Hematopoietic multipotent progenitor cell treated with erythropoietin and hydrocortisone succinate and interleukin-3 and kit ligand, for 15 days (in vitro differentiated cells): ENCODE measurements around the gene PADI4.

ENCODE experiments used
- DNase-seq: peaks from one replicate; pipeline ENCODE4 v3.0.0-alpha.2; 2015; ENCODE audit warnings: low spot score

The PADI4 gene

DNA sequence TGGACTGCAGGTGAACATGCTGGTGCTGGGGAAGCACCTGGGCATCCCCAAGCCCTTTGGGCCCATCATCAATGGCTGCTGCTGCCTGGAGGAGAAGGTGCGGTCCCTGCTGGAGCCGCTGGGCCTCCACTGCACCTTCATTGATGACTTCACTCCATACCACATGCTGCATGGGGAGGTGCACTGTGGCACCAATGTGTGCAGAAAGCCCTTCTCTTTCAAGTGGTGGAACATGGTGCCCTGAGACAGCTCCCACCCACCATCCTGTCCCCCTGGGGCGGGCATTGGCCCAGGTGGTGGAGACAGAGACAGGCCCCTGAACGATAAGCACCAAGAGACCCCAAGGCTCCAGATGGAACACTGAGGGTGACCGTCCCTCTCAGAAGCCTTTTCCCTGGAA lies 25.2 kb upstream of the PADI4 start:
- DNase-seq, result no peak

DNA sequence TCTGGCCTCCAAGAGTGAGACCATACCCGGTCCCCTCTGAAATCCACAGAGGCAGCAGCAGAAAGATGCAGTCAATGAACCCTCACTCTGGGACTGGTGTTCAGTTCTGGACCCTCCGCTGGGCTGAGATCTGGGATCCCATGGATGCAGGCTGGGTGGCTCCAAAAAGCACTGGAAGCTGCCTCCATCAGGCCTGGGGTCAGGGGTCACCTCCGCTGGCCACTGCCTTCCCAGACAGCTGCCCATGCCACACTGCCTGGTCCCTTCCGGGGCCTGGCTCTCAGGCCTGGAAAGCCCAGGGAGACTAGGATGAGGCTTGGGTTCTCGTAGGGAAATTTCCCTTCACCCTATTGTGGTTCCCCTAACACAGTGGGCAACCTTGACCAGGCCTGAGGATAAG lies 21.4 kb upstream of the PADI4 start:
- no peak for DNase-seq

DNA sequence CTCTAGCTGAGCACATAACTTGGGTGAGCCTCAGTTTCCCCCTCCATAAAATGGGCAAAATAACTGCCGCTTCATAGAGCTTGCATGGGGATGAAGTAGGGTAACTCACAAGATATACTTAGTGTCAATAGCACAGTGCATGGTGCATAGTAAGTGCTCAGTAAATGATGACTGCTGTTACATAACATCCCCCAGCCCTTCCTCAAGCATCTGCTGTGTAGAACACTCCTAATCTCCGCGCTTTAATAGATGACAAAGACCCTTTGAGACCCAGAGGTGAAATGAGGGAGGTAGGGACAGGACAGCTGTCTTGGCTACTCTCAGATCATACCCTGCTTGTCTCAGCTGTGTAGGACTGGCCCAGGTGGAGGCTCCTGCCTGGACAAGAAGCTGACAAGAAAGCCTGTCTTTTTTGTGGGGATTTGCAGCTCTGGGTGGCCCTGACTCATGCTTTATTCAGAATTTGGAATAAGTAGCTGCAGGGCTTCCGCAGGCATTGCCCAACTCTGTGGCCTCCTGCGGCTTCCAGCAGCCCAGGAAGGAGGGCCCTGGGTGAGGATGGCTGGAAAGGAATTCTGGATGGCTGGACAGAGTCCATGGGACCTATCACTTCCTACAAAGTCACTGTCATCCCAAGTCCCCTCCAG lies 20.7 kb upstream of the PADI4 start:
- DNase-seq, result no peak

DNA sequence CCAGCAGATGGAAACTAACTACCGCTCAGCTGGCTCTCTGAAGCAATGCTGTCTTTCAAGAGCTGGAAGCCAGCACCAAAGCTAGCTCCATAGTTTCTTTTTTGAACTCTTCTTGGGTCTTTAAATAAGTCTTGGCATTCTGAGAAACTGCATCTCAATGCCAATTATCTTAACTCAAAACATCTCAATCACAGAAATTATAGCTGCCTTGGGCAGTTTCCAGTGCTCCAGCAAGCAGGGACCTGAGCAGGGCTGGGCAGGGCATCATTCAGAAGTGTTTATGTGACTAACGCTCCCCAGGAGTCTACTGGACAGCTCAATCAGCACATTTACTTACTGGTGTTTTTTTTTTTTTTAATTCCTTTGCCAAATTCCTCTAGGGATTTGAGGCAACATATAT lies 18.3 kb upstream of the PADI4 start:
- no peak for DNase-seq

DNA sequence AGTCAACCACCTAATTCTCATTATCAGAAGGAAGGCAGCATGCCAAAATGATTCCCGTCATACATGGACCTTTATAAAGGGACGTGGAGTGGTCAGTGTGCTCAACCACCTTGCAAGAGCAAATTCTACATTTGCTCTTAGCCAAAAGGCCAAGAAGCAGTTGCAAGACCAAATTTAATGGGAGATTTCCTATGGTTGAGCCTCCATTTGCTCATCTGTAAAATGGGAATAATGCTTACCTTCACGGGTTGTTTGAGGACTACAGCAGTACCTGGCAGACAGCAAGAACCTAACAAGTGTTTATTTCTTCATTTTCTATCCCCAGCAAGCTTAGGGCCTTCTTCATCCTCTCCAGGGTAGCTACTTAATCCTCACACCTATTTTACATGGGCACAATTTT lies 17.4 kb upstream of the PADI4 start:
- no peak for DNase-seq

DNA sequence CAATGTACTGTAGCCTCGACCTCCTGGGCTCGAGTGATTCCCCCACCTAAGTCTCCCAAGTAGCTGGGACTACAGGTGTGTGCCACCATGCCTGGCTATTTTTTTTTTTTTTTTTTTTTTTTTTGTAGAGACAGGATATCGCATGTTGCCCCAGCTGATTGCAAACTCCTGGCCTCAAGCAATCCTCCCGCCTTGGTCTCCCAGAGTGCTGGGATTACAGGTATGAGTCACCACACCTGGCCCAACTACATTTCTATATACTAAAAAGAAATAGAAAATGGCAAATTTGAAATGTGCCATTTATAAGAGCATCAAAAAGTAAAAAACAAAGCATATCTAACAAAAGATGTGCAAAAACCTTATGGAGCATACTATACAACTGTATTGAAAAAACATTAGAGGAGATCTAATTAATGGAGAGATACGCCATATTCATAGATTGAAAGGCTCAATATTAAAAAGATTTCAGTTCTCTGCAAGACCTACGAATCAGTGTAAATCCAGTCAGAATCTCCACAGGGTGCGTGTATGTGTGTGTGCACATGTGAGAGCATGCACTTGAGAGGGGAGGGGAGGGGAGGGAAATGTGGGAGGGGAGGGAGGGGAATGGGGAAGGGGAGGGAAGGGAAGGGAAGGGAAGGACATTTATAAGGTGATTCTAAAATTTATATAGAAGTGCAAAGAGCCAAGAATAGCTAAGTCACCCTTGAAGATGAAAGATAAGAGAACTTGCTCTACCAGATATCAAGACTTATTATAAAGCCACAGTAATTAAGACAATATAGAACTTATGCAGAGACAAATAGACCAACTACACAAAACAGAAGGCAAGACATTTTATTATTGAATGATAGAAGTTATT lies 15.5 kb upstream of the PADI4 start:
- no peak for DNase-seq

DNA sequence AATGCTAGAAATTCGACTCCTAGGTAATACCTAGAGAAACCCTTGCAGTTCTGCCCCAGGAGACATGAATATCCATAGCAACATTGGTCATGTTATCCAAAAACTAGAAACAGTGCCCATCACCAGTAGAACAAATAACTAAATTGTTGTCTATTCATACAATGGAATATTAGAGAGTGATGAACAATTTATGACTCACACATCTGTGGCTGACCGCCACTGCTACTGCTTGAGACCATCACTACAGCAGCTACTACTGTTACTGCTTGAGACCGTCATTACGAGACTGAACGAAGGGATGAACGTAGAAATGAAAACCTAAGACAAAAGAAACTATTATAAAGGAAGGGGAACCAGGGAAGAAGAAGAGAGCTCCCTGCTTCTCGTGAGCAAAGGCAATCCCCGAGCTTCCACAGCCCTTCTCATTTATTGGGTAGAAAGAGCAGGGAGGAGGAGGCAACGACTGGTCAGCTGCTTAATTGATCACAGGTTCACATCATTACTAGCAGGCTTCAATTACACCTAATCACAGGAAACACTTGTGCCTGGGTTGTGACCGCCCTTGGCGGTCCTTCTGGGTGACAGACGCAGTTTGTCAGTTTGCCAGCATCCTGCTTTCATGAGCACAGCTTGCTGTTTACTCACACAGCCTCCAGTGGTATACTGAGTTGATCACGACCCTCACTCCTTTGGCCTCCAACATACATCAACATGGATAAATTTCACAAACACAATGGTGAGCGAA lies 14.1 kb upstream of the PADI4 start:
- no peak for DNase-seq

DNA sequence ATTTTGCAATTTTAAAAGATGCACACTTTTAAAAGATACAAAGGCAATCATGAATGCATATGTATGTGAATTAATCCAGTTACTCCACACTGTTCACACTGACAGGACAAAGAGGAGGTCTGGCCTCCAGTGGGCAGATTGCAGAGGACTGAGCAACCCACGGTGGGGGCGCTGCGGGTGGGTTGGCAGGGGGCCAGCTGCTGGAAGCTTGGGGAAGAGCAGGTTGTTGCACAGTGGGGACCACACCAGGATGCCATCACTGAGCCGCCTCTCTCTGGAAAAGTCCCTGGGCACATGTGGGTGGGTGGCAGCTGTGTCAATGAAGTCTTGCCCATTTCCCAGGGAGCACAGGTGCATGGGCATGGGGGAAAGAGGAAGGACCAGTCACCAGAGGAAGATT lies 12.7 kb upstream of the PADI4 start:
- DNase-seq, result no peak

DNA sequence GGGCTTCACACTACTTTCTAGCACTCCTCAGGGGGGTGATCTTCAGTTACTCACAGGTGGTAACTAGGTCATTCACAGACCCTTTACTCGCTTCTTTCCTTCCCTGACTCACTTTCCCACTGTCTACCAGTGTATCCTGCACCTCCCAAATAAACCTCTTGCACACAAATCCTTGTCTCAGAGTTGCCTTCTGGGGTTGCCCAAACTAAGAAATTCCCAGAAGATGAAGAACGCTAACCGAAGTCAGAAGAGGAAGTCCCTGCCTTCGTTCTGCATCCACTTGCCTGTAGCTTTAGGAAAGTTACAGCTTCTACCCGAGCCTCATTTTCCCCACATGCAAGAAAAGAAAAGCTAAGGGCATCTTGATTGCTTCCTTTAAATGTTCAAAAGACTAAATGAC lies 11.9 kb upstream of the PADI4 start:
- no peak for DNase-seq

DNA sequence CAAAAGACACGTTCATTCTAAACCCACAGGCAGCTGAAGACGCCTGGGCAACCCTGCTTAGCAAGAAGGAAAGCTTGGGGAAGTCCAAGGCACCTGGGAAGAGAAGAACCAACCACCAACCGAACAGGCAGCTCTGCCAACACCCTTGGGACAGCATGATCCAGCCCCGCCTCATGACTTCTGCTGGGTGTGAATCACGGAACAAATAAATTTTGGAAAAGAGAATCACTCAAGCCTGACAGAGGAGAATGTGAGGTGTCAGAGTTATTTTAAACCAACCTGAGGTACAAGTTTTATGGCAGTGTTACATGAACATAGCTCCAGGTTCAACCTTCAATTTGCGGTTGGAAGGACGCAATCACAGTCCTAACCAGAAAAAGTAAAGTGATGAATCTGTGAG lies 10.0 kb upstream of the PADI4 start:
- no peak for DNase-seq

DNA sequence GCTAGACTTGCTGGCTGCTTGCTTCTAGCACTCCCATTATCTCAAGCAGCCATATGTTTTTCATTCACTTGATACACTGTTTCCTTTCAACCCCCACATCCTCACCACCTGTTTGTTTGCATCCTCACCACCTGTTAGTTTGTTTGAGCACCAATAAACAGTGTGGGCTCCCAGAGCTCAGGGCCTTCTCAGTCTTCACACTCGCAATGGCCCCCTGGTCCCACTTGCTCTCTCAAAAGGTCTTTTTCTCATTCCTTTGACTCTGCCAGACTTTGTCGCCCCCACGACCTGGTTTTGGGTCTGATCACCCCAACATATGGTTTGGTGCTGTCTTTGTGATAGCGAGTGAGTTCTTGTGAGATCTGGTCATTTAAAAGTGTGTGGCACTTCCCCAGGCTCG lies 6.2 kb upstream of the PADI4 start:
- no peak for DNase-seq

DNA sequence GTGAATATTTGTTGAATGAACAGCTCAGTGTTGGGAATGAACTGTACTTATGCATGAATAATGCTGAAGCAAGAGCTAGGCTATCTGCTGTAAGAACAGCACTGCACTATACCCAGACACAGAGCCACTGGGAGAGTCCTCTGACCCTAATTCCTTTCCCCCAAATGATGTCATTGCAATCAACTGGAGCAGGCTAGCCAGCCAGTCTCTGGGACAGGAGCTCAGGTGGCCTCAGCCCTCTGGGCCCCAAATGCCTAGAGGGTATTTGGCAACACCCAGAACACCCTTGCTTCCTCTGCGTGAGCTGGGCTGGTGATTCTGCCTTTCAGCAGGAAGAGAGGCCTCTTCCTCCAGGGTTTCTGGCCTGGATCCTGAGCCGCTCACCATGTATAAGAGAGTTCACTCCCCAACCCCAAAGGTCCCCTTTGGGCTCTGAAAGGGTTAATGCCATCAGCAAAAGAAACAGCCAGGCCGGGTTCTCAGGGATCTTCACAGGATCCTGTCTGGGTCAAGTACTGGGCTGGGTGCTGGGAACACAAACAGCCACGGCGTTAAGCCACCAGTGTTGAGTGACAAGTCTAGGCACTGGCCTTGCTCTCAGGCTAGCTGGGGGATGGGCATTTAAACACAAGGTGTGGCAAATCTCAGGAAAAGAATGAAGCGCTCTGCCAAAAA lies 3.7 kb upstream of the PADI4 start:
- DNase-seq, result no peak

DNA sequence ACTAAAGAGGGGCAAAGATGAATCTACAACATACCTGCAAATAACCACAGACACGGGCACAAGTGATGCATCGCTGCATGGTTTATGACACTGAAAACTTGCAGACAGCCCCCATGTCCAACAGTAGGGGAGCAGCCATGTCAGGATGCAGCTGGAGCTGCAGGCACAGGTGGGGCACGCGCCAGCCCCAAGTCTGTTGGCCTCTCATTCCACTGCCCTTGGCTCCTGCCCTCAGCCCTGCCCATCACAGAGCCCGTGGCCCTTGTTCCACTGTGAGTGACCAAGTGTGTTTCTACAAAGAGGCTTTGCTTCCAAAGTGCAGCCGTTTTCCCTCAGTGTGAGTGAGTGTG lies 3.2 kb upstream of the PADI4 start:
- DNase-seq, result no peak

DNA sequence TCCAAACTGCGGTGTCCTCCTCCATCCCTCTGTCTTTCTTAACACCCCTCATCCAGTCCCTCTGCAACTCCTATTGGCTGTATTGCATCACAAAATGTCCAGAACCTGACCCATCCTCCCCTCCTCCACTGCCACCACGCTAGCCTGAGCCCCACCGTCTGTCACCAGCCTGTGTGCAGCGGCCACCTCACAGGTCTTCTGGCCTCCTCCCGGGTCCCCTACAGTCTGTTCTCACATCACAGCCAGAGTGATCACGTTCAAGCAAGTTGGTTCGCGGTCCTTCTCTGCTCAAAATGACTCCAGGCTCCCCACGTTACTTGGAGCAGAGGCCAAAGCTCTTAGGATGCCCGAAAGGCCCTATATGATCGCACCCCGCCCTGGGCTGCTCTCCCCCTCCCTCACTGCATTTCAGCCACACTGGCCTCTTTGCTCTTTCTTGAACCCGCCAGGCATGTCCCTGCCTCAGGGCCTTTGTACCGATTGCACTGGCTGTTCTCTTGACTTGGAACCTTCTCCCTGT lies 2.4 kb upstream of the PADI4 start:
- no peak for DNase-seq

DNA sequence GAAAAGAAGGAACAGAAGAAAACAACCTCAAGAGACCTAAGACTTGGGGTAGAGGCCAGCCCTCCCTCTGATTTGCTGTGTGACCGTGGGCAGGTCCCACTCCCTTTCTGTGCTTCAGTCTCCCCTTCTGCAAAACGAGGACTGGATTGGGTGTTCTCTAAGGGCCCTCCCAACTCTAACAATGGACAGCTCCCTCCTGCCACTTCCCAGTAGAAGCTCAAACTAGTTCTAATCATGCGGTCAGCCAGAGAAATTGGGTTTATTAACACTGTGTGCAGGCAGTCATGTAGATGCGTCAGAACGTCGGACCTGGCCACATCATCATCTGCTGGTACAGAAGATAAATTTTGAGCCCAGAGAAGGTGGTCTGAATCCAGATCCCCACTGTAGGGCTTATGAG lies 1.6 kb upstream of the PADI4 start:
- DNase-seq, result no peak

DNA sequence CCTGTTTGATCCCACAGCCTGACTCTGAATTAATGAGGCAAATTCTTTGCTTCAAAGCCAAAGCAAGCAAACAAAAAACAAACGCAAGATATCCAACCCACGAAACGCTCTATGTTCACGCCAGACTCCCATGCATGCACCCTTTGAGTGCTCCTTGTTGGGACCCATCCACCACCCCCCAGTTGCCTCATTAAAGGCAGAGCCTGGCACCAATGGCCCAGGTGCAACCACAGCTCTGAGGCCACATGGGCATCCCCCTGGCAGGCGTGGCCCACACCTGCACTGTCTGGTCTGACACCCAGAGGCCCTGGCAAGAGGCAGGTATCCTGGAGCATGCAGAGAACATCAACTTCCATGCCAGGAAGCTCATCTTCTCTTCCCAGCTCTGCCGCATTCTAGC lies 1.1 kb upstream of the PADI4 start:
- no peak for DNase-seq

DNA sequence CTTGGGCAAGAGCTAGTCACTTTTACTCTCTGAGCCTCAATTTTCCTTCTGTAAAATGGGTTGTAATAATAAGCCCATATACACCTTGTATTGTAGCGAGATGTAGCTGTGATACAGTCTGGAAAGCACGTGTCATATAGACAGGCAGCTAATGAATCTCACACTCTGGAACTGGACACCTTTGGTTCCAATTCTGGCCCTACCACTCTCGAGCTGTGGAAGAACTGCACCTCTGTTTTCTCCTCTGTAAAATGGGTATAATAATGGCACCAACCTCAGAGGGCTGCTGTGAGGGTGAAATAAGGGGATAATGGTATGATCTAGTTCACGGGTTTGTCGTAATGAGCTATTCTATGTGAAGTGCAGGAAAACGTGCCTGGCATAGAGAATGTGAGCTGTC lies 668 bp upstream of the PADI4 start:
- DNase-seq, result no peak

DNA sequence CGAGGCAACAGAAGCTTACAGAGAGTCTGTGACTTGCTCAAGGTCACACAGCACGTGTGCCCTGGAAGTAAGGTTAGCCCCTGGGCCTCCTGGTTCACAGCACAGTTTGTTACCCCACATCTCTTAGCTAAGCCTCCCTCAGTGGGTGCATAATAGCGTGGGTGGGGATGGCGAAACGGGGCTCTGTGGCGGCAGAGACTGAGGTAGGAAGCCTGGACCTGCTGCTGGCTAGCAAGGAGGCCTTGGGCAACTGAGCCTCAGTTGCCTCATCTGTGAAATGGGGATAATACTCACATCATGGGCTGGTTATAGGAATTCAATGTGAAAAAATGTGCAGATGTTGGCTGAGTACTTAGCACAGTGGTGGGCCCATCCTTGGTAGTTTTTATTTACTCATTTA lies 596 bp downstream of the PADI4 start:
- DNase-seq, result no peak

DNA sequence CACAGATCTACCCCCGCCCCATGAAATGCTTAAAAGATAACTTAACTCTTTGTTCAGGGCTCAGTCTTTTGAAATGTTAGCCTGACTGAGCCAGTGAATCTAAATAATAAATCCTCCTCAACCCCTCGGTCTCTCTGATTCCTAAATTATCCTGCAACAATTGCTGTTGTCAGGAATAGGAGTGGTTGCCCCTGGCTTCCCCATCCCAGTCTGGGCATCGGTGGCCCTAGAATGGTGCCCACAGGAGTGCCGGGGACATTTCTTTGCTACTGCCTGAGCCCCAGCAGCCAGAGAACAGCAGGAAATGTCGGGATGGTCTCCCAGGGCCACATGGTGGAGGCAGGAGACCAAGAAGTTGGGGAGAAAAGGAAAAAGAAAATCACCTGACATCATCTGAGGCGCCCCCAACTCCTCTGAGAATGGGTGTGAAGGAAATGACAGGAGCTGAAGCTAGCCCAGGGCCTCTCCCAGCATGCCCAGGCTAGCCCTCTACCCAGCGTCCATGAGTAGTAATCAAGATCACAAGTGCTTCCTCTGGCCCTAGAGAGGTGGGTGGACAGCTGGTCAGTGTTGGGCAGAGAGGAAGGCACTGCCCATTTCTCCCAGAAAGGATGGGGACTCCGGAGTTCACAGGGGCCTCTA lies 1.6 kb downstream of the PADI4 start:
- DNase-seq, result no peak

DNA sequence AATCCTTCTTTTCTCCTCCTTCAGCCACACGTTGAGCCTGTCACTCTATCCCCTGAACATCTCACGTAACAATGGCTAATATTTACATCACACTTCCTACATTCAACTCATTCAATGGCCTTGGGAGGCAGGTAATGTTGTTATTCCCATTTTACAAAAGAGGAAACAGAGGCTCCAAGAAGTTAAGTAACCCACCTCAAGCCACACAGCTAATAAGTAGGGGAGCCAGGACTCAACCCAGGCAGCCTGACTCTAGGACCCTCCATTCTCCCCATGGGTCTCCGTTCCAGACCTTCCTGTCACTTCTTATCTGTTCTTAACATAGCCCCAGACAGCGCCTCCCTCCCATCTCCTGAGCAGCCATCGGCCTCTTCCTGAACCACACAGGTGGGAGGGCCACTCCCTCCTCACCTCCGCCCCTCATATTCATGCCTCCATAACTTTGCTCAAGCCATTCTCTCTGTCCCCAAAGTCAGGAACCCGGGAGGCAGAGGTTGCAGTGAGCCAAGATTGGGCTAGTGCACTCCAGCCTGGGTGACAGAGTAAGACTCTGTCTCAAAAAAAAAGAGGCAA lies 2.2 kb downstream of the PADI4 start:
- no peak for DNase-seq

DNA sequence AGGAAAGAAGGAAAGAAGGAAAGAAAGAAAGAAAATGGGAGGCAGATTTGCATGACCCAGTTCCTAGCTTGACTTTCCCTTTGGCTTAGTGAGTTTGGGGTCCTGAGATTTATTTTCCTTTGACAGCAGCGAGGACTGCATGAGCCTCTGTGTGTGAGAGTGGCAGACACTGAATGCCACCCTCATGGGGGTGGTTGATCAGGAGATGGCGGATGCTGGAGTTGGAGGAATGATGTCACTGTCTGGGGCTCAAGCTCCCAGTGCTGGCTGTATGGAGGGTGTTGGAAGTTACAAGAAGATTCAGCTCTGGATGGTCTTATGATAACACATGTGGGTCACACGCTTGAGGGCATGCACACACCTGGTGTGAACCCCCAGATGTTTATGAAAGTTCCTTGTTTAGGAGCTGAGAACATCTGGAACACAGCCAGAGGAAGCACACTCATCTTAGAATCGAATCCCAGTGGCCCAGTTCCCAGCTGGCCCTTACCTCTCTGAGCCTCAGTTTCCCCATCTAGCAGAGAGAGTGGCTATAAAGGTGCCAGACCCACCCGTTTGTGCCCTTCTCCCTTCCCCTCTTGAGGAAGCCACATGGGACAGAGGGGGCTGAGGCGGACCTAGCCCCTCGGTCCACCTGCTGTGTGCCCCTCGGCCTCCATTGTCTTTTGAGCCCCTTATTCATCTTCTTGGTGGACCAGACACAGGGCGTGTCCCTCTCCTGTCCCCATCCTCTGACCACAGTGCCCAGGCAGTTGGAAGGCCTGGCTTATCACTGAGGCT lies 5.7 kb downstream of the PADI4 start:
- DNase-seq, result no peak
